Amniotic stem cell (primary cell): ENCODE measurements around the gene HOXB7.

ENCODE experiments used
- DNase-seq: peaks from one replicate; lab custom pipeline; 2025; lab: John Stamatoyannopoulos, UW

The HOXB7 gene

DNA sequence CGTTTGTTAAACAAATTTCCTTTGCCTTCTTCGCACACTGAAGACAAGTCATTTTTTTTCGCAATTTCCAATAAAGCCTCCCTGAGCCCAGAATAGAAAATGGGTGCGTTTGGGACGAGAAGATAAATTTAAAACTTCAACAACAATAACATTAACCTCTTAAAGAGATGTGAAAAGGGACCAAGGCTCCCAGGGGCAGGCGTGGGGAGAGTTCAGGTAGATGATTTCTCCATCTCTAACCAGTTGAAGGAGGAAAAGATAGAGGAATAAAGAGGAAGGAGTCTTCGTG, 31.4 kb downstream of the HOXB7 start:
- DNase-seq: no peak

DNA sequence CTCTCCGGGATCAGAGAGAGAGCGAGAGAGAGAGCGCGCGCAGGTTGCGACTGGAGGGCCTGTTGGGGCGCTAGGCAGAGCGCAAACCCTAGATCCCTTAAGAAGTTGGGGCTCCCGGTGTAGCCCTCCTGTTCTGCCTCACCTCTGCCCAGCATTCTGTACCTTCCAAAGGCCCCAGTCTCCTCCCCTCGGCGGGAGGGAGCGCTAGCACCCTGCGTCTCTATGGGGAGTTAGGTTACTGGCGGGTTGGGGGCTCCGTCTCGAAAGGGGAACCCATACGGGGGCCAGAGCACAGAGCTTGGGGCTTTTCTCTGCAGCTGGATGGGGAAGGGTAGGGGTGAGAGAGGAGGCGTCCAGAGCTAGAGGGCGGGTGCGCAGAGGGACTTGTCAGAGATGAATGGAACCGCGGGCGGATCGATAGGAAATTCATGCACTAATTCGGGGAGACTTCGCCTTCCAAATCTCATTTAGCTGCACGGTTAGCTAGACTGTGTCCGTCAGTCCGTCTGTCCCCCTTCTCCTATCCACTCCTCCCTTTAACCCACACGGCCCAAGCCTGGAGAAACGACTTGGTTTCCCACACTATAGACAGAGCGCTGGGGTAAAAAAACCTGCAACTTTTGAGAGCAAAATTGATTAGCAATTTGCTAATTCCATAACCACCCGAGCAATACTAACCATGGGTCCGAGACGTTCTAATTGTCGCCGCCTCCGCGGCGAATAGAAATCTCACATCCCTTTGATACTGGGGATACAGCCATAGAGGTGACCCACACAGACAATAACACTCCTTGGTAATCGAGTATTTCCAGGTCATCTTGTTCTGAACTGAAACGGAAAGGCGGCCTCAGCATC, 32.0 kb downstream of the HOXB7 start:
- DNase-seq: no peak

DNA sequence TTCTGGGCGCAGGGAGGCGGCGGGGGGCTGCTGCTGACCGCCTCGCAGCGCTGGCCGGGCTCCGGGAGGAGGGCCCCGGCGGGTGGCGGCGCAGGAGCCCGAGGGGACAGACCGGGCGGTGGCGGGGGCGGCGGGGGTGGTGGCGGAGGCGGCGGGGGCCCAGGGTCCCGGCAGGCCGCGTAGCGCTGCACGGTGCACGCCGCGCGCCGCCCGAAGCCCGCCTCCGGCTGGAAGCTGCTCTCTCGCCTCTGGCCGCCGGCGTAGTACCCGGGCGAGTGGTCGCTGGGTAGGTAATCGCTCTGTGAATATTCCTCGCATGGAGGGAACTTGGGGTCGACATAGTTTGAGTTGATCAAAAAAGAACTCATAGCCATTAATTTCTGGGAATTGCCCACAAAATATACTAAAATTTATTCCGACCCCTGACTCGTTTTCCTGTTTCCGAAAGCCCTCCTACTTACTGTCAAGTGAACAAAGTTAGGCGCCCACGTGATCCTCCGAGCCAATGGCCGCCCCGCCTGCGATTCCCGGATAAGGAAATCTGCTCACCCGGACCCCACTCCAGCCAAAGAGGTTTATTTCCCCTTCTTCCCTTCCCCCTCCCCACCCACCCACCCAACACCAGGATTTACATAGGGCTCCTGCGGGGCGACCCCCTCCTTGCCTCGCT, 32.7 kb downstream of the HOXB7 start, which contains the start of gene HOXB4:
HOXB4 (minus strand) TSS at position 405 of the 670 bp plus-strand sequence; CDS start at position 374, 31 bp downstream.
- DNase-seq: no peak

DNA sequence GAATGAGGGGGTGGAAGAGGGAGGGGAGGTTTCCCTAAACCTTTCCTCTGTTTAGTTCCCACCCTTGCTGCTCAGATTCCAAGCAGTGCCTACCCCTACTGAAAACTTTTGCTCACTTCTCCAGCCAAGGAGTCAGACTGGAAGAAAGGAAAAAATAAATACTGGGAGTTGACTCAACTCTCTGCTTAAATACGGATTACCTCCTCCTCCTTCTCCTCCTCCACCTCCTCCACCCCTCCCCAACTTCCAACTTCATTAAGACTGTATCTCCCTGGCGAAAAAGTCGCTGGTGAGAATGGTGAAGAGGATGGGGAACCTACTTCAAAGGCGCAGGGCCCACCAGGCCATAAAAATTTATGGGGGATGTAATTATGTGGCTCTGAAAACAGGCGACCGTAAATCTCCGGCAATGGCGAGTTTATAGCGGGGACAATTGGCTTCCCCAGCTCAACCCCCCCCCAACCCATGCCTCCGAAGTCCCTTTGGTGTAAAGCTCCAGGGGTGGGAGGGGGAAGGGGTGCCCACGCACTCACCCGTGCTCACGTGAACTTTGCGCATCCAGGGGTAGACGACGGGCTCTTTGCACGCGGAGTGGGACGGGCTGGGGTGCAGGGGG, 33.4 kb downstream of the HOXB7 start:
- DNase-seq: no peak

DNA sequence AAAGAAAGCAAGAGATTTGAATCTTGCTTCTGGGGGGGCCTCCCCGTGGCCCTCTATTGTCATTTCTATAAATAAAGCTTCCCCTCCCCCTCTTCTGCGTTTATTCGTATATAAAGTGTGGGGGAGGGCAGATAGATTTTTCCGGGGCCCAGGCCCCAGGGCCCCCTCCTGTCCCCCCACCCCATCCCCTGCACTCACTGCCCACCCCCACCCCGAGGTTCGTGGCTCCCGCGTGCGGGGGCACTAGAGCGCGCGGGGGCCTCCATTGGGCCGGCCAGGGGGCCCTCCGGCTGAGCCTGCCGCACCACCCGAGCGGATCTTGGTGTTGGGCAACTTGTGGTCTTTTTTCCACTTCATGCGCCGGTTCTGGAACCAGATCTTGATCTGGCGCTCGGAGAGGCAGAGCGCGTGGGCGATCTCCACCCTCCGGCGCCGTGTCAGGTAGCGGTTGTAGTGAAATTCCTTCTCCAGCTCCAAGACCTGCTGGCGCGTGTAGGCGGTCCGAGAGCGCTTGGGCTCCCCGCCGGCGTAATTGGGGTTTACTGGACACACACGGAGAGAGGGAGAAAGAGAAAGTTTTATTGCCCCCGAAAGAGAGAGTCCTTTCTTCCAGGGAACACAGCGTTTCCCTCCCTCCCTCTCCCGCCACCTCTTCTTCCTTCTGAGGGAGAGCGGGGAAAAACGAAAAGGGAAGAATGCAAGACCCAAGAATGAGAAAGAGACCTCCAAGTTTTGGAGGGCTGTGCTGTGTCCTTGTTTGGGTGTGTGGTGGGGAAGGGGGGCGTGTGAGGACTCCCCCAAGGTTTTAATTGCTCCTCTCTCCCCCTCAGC, 34.1 kb downstream of the HOXB7 start:
- no peak for DNase-seq

DNA sequence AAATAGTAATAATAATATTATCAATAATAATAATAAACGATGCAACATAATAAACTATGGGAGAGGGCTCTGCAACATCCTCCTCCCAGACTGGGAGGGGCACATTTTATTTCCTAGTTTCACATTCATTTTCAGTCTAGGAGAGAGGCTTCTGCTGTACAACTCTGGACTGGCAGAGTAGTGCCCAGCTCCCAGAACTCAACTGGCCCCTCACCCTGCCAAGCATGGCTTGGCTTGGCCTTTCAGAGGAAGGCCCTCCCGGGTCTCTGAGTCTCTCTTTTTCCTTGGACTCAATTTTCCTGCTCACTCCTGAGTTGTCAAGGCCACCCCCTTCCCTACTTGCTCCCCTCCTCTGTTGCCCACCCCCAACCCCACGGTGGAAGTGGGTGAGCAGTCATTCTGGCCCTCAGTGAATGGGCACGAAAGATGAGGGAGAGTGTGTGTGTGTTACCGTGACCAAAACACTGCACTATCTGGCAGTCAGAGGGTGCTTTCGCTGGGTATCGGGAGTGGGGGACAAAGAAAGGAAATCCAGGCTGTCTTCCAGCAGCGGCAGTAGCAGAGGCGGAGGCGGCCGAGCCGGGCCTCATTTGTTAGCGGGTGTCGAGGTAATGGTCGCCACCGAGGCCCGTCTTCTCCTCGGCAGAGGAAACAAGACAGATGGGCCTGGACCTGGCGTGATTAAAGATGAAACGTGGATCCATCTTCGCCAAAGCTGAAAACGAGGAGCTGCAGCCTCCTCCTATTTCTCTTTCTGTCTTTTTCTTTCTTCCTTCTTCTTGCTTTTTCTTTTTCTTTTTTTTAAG, 34.9 kb downstream of the HOXB7 start:
- no peak for DNase-seq

DNA sequence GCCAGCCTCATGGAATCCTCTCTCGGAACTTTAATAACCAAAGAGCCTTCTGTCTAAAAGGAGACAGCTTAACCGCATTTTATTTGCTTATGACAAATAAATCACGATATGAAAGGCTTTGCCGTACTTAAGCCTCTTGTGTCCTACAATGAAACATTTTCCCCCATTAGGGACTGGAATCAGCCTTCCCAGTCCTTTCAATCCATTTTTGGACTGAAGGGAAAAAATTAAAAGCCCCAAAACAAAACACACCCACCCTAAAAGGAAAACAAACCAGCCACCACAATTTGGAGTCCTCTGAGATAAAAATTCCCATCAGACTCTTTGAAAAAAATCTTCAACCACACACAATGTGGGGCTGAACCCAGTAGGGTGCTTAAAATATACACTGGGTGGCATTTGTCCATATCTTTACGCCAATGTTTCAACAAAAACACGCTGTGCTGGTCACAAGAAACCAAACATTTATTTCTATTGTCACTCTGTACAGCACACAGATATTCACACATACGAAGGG, 35.7 kb downstream of the HOXB7 start:
- DNase-seq: no peak

DNA sequence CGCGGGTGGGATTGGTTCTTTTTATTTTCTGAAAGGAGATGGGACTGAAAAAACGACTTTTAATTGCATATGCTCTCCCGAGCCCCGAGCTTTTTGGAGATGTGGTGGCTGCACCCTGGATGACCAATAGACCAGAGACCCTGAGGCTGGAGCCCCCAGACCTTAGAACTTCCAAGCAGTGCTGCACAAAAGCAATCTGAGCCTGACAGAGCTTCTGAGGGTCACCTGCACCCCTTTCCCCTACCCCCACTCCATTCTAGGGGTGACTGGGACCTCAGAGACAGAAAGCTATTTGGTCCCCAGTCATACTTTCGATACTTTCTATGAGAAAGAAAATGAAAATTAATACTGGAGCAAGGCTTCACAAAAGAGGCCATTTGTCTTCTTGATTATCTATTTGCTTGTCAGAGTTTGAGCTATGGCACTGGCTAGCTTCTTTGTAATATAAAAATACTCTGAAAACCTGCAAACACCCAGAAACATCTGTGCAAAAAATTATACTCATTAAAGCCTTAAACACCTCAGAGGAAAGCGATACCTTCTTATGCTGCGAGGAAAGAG, 36.2 kb downstream of the HOXB7 start:
- no peak for DNase-seq

DNA sequence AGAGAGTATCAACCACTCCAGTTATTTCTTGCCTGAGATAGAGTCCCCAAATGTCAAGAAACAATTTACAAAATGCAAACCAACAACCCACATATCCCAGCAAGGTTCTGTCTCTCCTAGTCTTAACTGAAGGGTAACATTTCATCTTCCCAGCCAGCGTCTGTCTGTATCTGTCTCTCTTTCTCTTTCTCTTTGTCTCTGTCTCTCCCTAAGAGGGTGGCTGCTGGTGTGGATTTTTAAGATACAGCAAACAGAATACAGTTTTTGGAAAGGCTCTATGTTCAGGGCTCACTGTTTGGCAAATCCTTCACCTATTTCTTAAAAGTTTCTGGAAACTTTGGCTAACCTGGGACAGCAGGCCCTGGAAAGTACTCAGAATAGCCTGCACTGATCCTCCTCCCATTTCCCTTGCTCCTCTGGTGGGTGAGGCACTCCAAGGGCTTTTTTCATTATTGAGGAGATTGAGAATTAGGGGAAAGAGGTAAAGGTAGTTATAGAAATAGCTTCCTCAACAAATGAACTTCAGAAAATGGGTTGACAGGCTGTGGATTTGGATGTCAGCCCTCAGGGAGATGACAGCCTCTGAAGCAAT, 38.9 kb downstream of the HOXB7 start:
- no peak for DNase-seq

DNA sequence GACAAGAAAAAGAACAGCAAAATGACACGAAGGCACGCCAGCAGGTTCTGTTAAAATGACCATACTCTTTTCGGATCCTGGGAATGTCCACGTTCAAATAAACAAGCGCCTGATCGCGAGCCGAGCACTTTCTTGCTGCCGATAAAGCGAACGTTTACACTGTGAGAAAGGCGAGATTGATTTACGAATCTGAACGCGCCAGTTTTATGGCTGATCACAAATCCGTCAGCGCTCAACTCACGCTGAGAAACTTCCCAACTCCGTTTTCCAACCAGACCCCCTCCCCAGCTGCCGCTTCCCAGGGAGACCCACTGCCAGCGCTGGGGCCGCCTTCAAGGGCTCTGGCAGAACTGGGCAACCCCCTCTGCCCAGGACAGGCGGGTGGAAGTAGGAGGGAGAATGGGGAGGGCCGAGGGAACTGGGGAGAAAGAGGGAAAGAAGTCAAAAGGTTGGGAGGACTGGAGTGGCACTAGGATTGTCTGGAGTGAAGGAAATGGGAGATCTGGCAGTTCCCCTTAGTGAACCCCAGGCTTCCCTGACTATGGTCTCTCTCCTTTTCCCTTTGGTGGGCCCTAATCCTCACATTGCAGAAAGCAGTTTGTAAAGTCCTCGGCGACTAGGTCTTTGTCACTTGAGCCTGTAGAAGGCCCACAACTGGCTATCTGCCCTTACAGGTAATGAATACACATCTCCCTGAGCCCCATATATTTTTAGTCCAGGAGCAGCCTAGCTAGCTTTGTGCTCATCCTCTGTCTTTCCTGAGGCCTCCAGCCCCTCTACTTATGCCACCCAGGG, 39.6 kb downstream of the HOXB7 start:
- no peak for DNase-seq

DNA sequence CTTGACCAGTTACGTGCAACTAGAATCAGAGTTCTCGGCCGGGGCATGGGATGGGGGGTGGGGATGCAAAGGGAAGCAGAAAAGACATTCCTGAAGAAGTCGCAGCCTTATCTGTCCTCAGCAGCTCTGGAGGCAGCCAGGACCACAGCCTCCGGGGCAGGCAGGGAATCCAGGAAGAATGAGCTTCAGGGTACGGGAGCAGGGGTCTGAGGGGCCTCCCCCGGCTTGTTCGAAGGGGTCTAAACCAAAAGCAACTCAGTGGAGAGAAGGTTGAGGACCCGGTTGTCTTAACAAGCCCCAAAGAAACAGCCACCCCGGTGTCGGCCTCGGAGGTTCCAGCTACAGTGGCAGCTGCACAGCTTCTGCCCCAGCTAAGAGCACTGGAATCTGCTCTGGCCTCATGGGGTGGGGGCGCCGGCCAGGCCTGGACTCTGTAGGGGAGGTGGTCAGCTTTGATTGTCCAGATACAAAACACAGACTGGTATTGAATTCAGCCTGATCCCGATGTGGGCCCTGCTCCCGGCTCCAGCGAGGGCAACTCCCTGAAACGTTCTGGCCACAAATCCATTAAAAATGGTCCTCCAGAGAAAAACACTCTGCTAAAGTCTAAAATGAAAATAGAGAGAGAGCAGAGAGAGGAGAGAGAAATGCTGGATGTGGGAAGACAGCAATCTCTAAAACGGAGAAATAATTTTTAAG, 40.3 kb downstream of the HOXB7 start:
- DNase-seq: no peak

DNA sequence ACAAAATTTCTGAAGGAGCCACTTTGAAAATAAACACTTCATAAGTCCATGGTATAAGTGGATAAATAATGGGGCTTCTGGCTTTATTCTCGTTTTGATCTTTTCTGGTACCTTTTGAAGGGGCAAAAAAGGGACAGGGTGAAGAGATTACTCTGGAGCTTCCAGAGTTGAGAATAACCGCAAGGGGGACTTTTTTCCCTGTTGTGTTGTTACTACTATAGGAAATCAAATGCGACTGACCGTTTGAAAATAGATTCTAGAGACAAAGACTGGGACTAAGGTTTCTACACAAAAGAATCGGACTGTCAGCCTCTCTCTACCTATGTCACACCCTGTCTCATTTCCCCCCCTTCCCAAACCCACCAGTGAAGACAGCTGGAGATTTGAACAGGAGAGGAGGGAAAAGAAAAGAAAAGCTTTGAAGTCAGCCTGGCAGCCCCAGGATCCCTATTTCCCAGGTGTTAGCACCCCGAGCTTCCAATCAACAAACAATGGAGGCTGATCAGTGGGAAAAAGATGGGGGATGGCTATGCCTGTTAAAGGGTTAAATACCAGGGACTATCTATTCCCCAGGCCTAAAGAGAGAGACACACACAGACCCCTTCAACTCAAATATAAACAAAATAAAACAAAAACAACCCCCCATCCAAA, 41.0 kb downstream of the HOXB7 start:
- DNase-seq: no peak

DNA sequence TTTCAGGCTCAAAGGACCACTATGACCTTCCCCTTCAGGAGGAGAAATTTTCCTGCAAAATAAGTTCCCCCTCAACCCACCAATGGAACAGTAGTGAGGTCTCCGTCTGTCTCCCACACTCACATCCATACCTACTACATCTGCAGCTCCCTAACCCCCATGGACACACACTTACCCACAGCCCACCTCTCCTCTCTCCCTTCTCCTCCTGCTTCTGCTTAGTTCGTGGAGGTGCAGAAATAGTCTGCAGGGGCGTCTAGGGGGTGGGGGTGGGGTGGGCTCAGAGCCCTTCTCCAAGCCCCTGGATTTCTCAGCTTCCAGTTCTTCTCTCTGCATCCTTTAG, 41.6 kb downstream of the HOXB7 start:
- DNase-seq: no peak

DNA sequence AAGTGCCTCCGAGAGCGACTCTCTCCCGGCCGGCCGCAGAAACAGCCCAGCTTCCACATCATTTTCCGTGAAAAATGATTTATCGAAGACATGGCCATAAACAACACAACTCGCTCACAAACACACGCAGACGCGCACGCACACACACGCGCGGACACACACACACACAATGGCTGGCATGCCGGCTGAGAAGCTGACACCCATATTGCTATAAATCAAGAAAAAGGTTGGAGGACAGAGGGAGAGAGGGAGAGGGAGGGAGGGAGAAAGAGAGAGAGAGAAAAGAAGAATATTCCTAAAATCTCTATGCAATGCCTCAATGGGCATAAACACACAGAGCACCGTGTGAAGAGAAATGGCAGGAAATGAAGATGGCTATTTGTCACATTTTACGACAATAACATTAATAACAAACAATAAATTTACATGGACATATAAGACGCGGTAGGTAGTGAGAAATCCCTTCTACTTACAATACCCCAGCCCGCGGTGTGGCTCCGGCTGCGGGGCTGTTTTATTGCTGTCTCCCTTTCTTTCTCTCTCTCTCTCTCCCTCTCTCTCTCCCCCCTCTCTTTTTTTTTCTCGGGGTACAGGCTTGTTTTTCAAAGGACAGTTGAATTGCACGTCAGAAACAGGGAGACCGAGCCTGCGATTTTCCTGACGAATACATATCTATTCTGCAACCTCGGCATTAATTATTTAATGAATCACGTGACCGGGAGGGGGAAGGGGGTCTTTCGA, 42.1 kb downstream of the HOXB7 start:
- no peak for DNase-seq

DNA sequence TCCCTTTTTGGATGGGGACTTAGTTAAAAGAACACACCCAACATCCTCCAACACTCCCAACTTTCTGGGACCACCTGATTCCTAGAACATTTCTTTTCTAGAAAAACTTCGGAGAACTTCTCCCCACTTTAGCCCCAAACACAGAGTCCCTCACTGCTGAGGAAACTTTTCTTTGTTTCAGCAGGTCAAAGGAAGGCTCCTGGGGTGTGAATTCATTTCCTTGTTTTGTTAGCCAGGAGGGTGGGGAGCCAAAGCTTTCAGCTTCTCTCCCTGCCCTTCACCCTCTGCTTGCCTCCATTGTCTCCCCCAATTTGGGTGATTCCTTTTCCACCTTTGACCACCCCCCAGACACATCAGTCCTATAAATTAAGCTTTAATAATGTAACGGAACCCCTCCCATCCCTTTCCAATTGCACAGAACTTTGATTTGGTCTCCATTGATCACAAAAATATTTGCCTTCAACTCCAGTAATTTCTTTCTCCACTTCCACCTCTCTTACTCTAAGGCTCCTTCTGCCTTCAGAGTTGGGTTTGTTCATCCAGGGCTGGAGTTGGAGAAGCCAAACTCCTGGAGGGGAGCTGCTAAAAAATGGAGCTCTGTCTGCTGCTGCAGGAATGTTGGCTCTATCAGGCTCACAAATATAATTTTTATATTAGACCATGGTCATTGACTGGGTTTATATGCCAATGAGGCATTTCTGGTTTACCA, 43.0 kb downstream of the HOXB7 start:
- DNase-seq: no peak

DNA sequence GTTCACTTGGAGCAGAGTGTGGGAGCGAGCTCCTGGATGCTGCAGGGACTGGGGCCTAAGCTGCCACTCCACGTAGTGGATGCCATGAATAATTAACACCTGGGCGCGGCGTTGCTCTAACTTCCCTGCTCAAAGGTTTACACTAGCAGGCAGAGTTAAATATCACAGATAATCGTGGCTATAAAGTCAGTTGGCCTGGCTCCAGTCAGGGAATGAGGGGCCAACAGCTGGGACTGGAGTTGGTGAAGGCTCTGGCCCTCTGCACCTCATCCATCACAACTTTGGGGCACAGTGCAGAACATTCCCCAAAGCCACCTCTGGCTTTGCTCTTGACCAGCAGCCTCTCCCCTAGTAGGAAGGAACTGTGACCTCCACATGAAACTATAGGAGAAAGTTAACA, 43.6 kb downstream of the HOXB7 start:
- DNase-seq: no peak

DNA sequence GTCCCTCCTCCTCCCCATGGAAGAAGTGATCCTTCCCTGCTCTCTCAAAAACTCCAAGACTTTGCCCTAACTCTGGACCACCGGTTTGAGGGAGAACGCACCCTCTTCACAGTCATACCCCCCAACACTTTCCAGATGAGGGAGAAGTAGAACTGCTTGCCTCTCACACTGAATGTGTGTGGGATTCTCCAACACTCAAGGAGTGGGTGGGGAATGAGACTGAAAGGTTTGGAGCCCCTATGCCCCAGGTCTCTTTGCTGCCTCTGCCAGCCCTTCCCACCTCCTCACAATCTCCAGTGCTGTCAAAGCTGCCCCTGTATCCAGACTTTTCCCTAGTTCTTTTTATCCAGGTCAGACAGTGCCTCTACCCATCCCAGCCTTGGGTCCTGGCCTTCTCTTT, 44.1 kb downstream of the HOXB7 start:
- no peak for DNase-seq
